A549 (cell line): ENCODE data around the gene SREBF1.

ENCODE experiments used
- BHLHE40 ChIP-seq: IDR thresholded peaks from 2 replicates; pipeline ENCODE4 v1.6.1; 2012; ENCODE audit warnings: low read depth, low read length, inconsistent platforms
- CHD2 ChIP-seq: fragments of 150-350 bp; IDR thresholded peaks from 2 replicates; pipeline ENCODE4 v1.6.1; 2014; ENCODE audit warnings: low read length; ENCODE audit not compliant: partially characterized antibody
- JUNB ChIP-seq: fragments of >200 bp; sonication (Bioruptor Twin); formaldehyde crosslinking; IDR thresholded peaks from 2 replicates; pipeline ENCODE4 v1.6.1; 2016
- MAFK ChIP-seq: fragments of 450-650 bp; IDR thresholded peaks from 2 replicates; pipeline ENCODE4 v1.6.1; 2014; ENCODE audit not compliant: partially characterized antibody
- MAZ ChIP-seq: fragments of 150-350 bp; IDR thresholded peaks from 2 replicates; pipeline ENCODE4 v1.6.1; 2014; ENCODE audit warnings: antibody characterized with exemption, low read depth, low read length, borderline replicate concordance
- POLR2A ChIP-seq: IDR thresholded peaks from 2 replicates; pipeline ENCODE4 v1.6.1; 2012; ENCODE audit warnings: mild to moderate bottlenecking, low read length
- RNF2 ChIP-seq: fragments of 200-600 bp; sonication (generic); IDR thresholded peaks from 2 replicates; pipeline ENCODE4 v1.6.1; 2016; ENCODE audit warnings: low read depth, mild to moderate bottlenecking, antibody characterized with exemption, moderate library complexity, borderline replicate concordance
- ZFP36 ChIP-seq: fragments of 450-650 bp; IDR thresholded peaks from 2 replicates; pipeline ENCODE4 v1.6.1; 2014; ENCODE audit warnings: borderline replicate concordance; ENCODE audit not compliant: partially characterized antibody
- TF ChIP-seq, protein P1 (sequence below): fragments of 250-450 bp; sonication (Bioruptor Pico); IDR thresholded peaks from 2 replicates; pipeline ENCODE4 v1.5.0; 2021; ENCODE audit warnings: mild to moderate bottlenecking, moderate library complexity, borderline replicate concordance
- TF ChIP-seq, protein P2 (sequence below): fragments of >200 bp; sonication (Bioruptor Twin); formaldehyde crosslinking; IDR thresholded peaks from 3 replicates; pipeline ENCODE4 v1.5.1; 2016
- TF ChIP-seq, protein P3 (sequence below): IDR thresholded peaks from 2 replicates; pipeline ENCODE4 v1.6.1; 2012

DNA sequence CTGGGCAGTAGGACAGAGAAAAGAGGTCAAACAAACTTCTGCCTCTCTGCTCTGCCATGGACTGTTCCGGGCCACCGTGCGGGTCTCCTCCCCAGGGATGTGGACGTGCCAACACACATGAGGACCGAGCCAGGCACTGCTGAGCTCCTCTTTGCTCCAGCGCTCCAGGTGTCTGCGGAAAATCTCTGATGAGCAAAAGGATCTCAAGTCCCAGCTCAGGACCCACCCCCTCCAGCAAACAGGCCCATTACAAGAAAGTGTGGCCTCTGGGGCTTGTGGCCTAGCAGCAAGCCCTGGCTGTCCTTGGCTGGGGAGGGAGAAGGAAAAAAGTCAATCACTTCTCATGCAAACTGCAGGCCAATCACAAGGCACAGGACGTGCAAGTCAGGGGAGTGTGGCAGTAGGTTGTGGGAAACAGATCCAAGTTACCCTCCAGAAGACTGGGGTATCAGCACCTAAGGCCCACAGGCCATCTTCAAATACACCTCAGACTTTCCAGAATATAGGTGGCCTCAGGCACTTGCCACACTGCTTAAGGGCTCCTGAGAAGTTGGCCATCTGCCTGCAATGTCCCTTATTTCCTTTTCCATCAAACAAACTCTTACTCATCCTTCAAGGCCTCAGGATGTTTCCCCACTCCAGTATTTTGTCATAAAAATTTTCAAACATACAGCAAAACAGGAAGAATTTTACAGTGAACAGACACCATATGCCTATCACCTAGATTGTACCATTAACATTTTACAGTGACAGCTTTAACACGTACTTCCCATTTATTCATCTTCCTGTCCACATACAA is 36.0 kb upstream of the SREBF1 start:
- TF ChIP-seq, protein P1, sequence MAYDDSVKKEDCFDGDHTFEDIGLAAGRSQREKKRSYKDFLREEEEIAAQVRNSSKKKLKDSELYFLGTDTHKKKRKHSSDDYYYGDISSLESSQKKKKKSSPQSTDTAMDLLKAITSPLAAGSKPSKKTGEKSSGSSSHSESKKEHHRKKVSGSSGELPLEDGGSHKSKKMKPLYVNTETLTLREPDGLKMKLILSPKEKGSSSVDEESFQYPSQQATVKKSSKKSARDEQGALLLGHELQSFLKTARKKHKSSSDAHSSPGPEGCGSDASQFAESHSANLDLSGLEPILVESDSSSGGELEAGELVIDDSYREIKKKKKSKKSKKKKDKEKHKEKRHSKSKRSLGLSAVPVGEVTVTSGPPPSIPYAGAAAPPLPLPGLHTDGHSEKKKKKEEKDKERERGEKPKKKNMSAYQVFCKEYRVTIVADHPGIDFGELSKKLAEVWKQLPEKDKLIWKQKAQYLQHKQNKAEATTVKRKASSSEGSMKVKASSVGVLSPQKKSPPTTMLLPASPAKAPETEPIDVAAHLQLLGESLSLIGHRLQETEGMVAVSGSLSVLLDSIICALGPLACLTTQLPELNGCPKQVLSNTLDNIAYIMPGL (CRISPR knock-in tag), result no peak
- TF ChIP-seq MAFK, result no peak
- no peak for TF ChIP-seq MAZ
- no peak for TF ChIP-seq RNF2
- TF ChIP-seq, protein P2, sequence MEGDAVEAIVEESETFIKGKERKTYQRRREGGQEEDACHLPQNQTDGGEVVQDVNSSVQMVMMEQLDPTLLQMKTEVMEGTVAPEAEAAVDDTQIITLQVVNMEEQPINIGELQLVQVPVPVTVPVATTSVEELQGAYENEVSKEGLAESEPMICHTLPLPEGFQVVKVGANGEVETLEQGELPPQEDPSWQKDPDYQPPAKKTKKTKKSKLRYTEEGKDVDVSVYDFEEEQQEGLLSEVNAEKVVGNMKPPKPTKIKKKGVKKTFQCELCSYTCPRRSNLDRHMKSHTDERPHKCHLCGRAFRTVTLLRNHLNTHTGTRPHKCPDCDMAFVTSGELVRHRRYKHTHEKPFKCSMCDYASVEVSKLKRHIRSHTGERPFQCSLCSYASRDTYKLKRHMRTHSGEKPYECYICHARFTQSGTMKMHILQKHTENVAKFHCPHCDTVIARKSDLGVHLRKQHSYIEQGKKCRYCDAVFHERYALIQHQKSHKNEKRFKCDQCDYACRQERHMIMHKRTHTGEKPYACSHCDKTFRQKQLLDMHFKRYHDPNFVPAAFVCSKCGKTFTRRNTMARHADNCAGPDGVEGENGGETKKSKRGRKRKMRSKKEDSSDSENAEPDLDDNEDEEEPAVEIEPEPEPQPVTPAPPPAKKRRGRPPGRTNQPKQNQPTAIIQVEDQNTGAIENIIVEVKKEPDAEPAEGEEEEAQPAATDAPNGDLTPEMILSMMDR, result no peak
- no peak for TF ChIP-seq CHD2
- TF ChIP-seq BHLHE40, result no peak
- TF ChIP-seq POLR2A, result no peak
- no peak for TF ChIP-seq JUNB
- TF ChIP-seq ZFP36, result no peak
- TF ChIP-seq, protein P3, sequence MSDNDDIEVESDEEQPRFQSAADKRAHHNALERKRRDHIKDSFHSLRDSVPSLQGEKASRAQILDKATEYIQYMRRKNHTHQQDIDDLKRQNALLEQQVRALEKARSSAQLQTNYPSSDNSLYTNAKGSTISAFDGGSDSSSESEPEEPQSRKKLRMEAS, result no peak
